ENCODE measurements around the gene DLGAP1. TPM values are rescaled to one million over a fixed set of nuclear protein-coding genes. Genes with fewer than 3 reads are reported as not detected.

Gene DLGAP1
- total and polyA plus RNA-seq, 2 of the 8 experiments (the other 6 are each of a cell fraction or from before 2014, with no cell fraction given), result 11.8 to 16.9 TPM

GRCh38 chr18:4035521-4035920 lies 419.6 kb downstream of the DLGAP1 start:
- 84% methylated on average over 6 of the region's 6 CpGs; no CpG with 5 or more reads in 1 of the 2 experiments for WGBS, 2 experiments (ENCODE audit: extremely low coverage in 1 of 2, insufficient coverage in 1 of 2, insufficient read length in 1 of 2, insufficient replicate concordance in 2 of 2, low coverage in 1 of 2, low lambda C conversion rate in 2 of 2, missing lambda C conversion rate in 1 of 2)

More at GRCh38 chr18:4035521-4035920, 419.6 kb downstream of the DLGAP1 start:
- FAIRE-seq (no peak), DNase-seq (ENCODE audit: low read depth in 1 of 2, low spot score in 2 of 2) (no peak)
- no peak overlapping the region for H3K18ac ChIP-seq (ENCODE audit: extremely low read depth, low read length)
- no peak overlapping the region for H3K56ac ChIP-seq (replicated peaks; ENCODE audit: insufficient read length, low read depth, low read length)
- H2BK20ac ChIP-seq (ENCODE audit: low read length), result no peak overlapping the region
- H3K27ac ChIP-seq (ENCODE audit: low read depth, low read length), result no peak overlapping the region
- no peak overlapping the region for H4K5ac ChIP-seq (ENCODE audit: insufficient read length, low read depth, low read length)
- H3K23ac ChIP-seq (ENCODE audit: insufficient read length), result no peak overlapping the region
- H2AK5ac ChIP-seq (ENCODE audit: low read depth, low read length), result no peak overlapping the region
- no peaks in the 10 kb centered on the region for H3K23me2 ChIP-seq (ENCODE audit: low read depth, low read length)
- no peak overlapping the region for H3K9ac ChIP-seq (replicated peaks in 1 of 4; ENCODE audit: extremely low read depth in 1 of 4, low read depth in 3 of 4, low read length in 3 of 4)
- TF ChIP-seq CTBP2 (IDR thresholded peaks at IDR 0.05; ENCODE audit: borderline replicate concordance, insufficient read depth, insufficient read length, low read length), result no peak
- no peak for TF ChIP-seq GTF2F1 (IDR thresholded peaks at IDR 0.05; ENCODE audit: borderline replicate concordance, low read depth, low read length)
- TF ChIP-seq NANOG (IDR thresholded peaks at IDR 0.05; ENCODE audit: insufficient read depth, low read depth, low read length, poor library complexity, severe bottlenecking), result no peak
- TF ChIP-seq NRF1 (IDR thresholded peaks at IDR 0.05; ENCODE audit: low read depth, low read length), result no peak
- POLR2A ChIA-PET (ENCODE audit: partially characterized antibody), result no interaction called here
- H2AFZ ChIP-seq (ENCODE audit: low read length), result no peak overlapping the region
- H2BK5ac ChIP-seq (ENCODE audit: low read depth, low read length), result no peak overlapping the region
- no peak overlapping the region for H3K4me2 ChIP-seq (ENCODE audit: insufficient read depth in 1 of 2, low read depth in 2 of 2, low read length in 2 of 2)
- no peak overlapping the region for H3K4me3 ChIP-seq (ENCODE audit: extremely low read depth in 1 of 4, insufficient read depth in 2 of 4, low read depth in 3 of 4, low read length in 4 of 4)
- H3K4me1 ChIP-seq (replicated peaks in 1 of 4; ENCODE audit: control insufficient read depth in 3 of 4, insufficient read depth in 4 of 4, low read length in 3 of 4), result peaks cover 0 to 2% (median 0%) of the 10 kb centered on the region in 4 experiments; a peak in 1 of 7 replicates
- no peaks in the 10 kb centered on the region for H4K20me1 ChIP-seq (replicated peaks in 1 of 2; ENCODE audit: control insufficient read depth in 1 of 2, insufficient read depth in 2 of 2, low read length in 2 of 2)
- no peak overlapping the region for H2BK120ac ChIP-seq (replicated peaks; ENCODE audit: low read depth, low read length)
- no peaks in the 10 kb centered on the region for H3K36me3 ChIP-seq (ENCODE audit: control insufficient read depth in 2 of 4, insufficient read depth in 4 of 4, low read length in 3 of 4)
- H3K14ac ChIP-seq (ENCODE audit: insufficient read length), result no peak overlapping the region
- CTCF ChIA-PET (ENCODE audit: partially characterized antibody), result interaction anchor here (1.0 kb wide), 1 partner anchor 47 kb away, joined by 3 read pairs; no protein-coding TSS in a partner anchor
- H3K4ac ChIP-seq (replicated peaks; ENCODE audit: insufficient read length, low read depth, low read length), result no peak overlapping the region
- no peak overlapping the region for H2BK12ac ChIP-seq (ENCODE audit: low read depth, low read length)
- H3K79me2 ChIP-seq (ENCODE audit: control insufficient read depth in 1 of 2, insufficient read depth in 2 of 2, low read length in 2 of 2), result no peaks in the 10 kb centered on the region
- no peaks in the 10 kb centered on the region for H3K9me3 ChIP-seq (ENCODE audit: insufficient read depth in 2 of 2, low read depth in 1 of 2, low read length in 1 of 2)
- no peak overlapping the region for H4K8ac ChIP-seq (ENCODE audit: extremely low read depth, insufficient read depth, low read length)
- no peaks in the 10 kb centered on the region for H3K27me3 ChIP-seq (replicated peaks in 1 of 4; ENCODE audit: control insufficient read depth in 3 of 4, extremely low read depth in 1 of 4, insufficient read depth in 3 of 4, low read length in 3 of 4)
- no peaks in the 10 kb centered on the region for H3K79me1 ChIP-seq (ENCODE audit: low read depth, low read length)
- no peak overlapping the region for H4K91ac ChIP-seq (replicated peaks; ENCODE audit: insufficient read length, low read length)
- H2BK15ac ChIP-seq (ENCODE audit: low read length), result no peak overlapping the region
